ENCODE data around the gene TAPBP. TPM values are rescaled to one million over a fixed set of nuclear protein-coding genes. Genes with fewer than 3 reads are reported as not detected.

TAPBP gene
- total and polyA plus RNA-seq, 9 of the 15 experiments (the other 6 are each of a cell fraction or from before 2014, with no cell fraction given): 5.6 to 74.0 (median 22.3) TPM

GRCh38 chr6:33323623-33323948 lies 9.7 kb upstream of the TAPBP start (continued):
- no peak for TF ChIP-seq POLR2G (IDR thresholded peaks at IDR 0.05; ENCODE audit: low read depth, low read length)
- TF ChIP-seq, protein P1, sequence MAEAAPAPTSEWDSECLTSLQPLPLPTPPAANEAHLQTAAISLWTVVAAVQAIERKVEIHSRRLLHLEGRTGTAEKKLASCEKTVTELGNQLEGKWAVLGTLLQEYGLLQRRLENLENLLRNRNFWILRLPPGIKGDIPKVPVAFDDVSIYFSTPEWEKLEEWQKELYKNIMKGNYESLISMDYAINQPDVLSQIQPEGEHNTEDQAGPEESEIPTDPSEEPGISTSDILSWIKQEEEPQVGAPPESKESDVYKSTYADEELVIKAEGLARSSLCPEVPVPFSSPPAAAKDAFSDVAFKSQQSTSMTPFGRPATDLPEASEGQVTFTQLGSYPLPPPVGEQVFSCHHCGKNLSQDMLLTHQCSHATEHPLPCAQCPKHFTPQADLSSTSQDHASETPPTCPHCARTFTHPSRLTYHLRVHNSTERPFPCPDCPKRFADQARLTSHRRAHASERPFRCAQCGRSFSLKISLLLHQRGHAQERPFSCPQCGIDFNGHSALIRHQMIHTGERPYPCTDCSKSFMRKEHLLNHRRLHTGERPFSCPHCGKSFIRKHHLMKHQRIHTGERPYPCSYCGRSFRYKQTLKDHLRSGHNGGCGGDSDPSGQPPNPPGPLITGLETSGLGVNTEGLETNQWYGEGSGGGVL (CRISPR knock-in tag; IDR thresholded peaks at IDR 0.05): no peak
- no peak for TF ChIP-seq ZKSCAN1 (IDR thresholded peaks at IDR 0.05; ENCODE audit: low read depth, low read length)
- peak; percentile 24 for TF ChIP-seq RBM39 (optimal IDR thresholded peaks at IDR 0.05; ENCODE audit: low read depth, low read length)
- TF ChIP-seq, protein P2, sequence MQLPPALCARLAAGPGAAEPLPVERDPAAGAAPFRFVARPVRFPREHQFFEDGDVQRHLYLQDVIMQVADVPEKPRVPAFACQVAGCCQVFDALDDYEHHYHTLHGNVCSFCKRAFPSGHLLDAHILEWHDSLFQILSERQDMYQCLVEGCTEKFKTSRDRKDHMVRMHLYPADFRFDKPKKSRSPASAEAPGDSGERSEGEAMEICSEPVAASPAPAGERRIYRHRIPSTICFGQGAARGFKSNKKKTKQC (CRISPR knock-in tag; IDR thresholded peaks at IDR 0.05): 0 out of 2 replicates have a peak, but pooled peaks have one; percentile 0
- no peak for TF ChIP-seq SAP30 (IDR thresholded peaks at IDR 0.05; ENCODE audit: borderline replicate concordance, insufficient read depth, low read depth, low read length, poor library complexity, severe bottlenecking)
- peak; percentile 61 for TF ChIP-seq KDM5B (IDR thresholded peaks at IDR 0.05; ENCODE audit: insufficient replicate concordance, low read depth, low read length)
- TF ChIP-seq BRCA1 (IDR thresholded peaks at IDR 0.05): no peak
- 0 out of 2 replicates have a peak, but pooled peaks have one; percentile 72 for TF ChIP-seq BRCA1 (CRISPR knock-in tag; IDR thresholded peaks at IDR 0.05)
- peak; percentile 1; the same call in 1 of the 2 replicates for TF ChIP-seq JUN (IDR thresholded peaks at IDR 0.05; ENCODE audit: borderline replicate concordance, low read depth, low read length)
- no peak for TF ChIP-seq JUN (CRISPR knock-in tag; IDR thresholded peaks at IDR 0.05; ENCODE audit: borderline replicate concordance)
- no peak for TF ChIP-seq HNRNPLL (IDR thresholded peaks at IDR 0.05; ENCODE audit: low read depth, low read length, poor library complexity, severe bottlenecking)
- TF ChIP-seq ELF2 (CRISPR knock-in tag; IDR thresholded peaks at IDR 0.05): no peak
- peak; percentile 1 for TF ChIP-seq PHF20 (IDR thresholded peaks at IDR 0.05; ENCODE audit: partially characterized antibody)
- TF ChIP-seq THRB (CRISPR knock-in tag; conservative IDR thresholded peaks at IDR 0.05): no peak
- TF ChIP-seq KLF10 (CRISPR knock-in tag; IDR thresholded peaks at IDR 0.05): no peak
- TF ChIP-seq ZNF764 (CRISPR knock-in tag; IDR thresholded peaks at IDR 0.05; ENCODE audit: low read depth): no peak
- TF ChIP-seq ARID2 (IDR thresholded peaks at IDR 0.05): 0 out of 2 replicates have a peak, but pooled peaks have one; percentile 47
- TF ChIP-seq SETDB1 (IDR thresholded peaks at IDR 0.05; ENCODE audit: low read length): no peak
- 0 out of 4 replicates have a peak, but pooled peaks of 1 of the 2 experiments have one; percentile 1 for TF ChIP-seq RCOR1 (IDR thresholded peaks at IDR 0.05; ENCODE audit: borderline replicate concordance in 1 of 2, low read depth in 2 of 2, low read length in 2 of 2)
- TF ChIP-seq STAG1 (CRISPR knock-in tag; IDR thresholded peaks at IDR 0.05; ENCODE audit: borderline replicate concordance): peak; percentile 46
- no peak for TF ChIP-seq E2F1 (CRISPR knock-in tag; IDR thresholded peaks at IDR 0.05)
- TF ChIP-seq ZNF707 (CRISPR knock-in tag; conservative IDR thresholded peaks at IDR 0.05): no peak
- TF ChIP-seq RAD21 (CRISPR knock-in tag; conservative IDR thresholded peaks at IDR 0.05 in 1 of 2, IDR thresholded peaks at IDR 0.05 in 1 of 2): no peak

Data from K562 (cell line).